HepG2 (cell line): ENCODE measurements around the gene TMEM145.

Source experiments
- SMC3 ChIP-seq: IDR thresholded peaks from 2 replicates; pipeline ENCODE4 v1.6.1; 2011; ENCODE audit warnings: low read length, improper control_type of control experiment
- TF ChIP-seq, protein P1 (sequence below): sonication (generic); formaldehyde crosslinking; IDR thresholded peaks from 2 replicates; pipeline ENCODE4 v1.4.0; 2020; ENCODE audit warnings: missing genetic modification reagents
- TF ChIP-seq, protein P2 (sequence below): sonication (generic); formaldehyde crosslinking; IDR thresholded peaks from 2 replicates; pipeline ENCODE4 v1.5.0; 2020; ENCODE audit warnings: mild to moderate bottlenecking, missing genetic modification reagents, moderate library complexity

DNA sequence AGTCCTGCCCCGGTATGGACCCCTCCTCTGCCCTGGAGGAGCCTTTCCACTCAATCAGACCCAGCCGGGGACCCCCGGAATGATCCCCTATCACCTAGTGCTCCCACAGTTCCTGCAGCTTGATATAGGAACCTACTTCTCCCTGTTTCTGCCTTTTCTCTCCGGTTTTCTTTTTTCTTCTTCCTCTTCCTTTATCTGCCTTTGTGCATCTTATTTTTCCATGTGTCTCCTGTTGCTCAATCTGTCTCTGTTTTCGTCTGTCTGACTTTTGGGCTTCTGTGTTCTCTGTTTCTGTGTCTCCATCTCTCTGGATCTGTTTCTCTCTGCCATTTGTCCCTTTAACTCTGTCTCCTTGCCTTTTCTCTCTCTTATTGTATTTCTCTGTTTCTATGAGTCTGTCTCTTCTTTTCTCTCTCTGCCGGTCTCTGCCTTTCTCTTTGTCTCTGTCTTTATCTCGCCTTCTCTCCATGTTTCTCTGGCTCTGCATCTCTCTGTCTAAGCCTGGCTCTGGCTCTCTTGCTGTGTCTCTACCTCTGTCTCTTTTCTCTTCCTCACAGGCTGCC, 22.3 kb downstream of the TMEM145 start:
- TF ChIP-seq, protein P1, sequence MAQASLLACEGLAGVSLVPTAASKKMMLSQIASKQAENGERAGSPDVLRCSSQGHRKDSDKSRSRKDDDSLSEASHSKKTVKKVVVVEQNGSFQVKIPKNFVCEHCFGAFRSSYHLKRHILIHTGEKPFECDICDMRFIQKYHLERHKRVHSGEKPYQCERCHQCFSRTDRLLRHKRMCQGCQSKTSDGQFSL (CRISPR knock-in tag): no peak
- TF ChIP-seq, protein P2, sequence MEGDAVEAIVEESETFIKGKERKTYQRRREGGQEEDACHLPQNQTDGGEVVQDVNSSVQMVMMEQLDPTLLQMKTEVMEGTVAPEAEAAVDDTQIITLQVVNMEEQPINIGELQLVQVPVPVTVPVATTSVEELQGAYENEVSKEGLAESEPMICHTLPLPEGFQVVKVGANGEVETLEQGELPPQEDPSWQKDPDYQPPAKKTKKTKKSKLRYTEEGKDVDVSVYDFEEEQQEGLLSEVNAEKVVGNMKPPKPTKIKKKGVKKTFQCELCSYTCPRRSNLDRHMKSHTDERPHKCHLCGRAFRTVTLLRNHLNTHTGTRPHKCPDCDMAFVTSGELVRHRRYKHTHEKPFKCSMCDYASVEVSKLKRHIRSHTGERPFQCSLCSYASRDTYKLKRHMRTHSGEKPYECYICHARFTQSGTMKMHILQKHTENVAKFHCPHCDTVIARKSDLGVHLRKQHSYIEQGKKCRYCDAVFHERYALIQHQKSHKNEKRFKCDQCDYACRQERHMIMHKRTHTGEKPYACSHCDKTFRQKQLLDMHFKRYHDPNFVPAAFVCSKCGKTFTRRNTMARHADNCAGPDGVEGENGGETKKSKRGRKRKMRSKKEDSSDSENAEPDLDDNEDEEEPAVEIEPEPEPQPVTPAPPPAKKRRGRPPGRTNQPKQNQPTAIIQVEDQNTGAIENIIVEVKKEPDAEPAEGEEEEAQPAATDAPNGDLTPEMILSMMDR: no peak
- no peak for TF ChIP-seq SMC3
